Measurements from ENCODE around the gene NCSTN. TPM values are rescaled to one million over a fixed set of nuclear protein-coding genes. Genes with fewer than 3 reads are reported as not detected.

The NCSTN gene
- total and polyA plus RNA-seq, 9 of the 15 experiments (the other 6 are each of a cell fraction or from before 2014, with no cell fraction given), result 21.3 to 91.1 (median 57.9) TPM

DNA sequence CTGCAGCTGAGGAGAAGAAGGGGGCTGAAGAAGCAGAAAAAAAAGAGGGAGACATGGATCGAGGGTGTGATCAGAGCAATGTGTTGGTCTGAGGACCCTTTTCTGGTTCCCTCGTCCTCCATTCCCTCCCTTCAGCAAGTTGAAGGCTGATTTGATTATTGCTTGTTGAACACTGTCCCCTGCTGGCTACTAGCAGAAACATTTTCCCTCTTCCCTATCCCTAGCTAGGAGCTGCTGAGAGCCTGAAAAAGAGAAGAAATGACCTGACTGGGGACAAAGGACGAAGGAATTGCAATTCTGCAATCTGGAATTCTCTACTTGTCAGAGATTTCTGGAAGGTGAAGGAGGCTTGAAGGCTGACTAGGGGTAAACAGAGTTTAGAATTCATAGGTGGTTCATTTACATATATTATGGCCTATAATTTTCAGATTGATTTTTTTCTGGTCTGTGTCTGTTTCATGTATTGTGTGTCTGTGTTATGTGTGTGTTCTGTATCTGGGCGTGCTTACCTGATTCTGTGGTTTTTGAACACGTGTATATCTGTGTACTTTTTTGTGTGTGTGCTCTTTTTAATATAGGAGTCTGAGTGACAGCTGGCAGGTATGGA, 33.4 kb downstream of the NCSTN start (continued):
- TF ChIP-seq, protein P1, sequence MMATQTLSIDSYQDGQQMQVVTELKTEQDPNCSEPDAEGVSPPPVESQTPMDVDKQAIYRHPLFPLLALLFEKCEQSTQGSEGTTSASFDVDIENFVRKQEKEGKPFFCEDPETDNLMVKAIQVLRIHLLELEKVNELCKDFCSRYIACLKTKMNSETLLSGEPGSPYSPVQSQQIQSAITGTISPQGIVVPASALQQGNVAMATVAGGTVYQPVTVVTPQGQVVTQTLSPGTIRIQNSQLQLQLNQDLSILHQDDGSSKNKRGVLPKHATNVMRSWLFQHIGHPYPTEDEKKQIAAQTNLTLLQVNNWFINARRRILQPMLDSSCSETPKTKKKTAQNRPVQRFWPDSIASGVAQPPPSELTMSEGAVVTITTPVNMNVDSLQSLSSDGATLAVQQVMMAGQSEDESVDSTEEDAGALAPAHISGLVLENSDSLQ (IDR thresholded peaks at IDR 0.05), result peak; percentile 50
- no peak for TF ChIP-seq SIRT6 (IDR thresholded peaks at IDR 0.05; ENCODE audit: low read depth, low read length)
- peak; percentile 47; the same call in 1 of the 2 replicates for TF ChIP-seq ZNF134 (CRISPR knock-in tag; conservative IDR thresholded peaks at IDR 0.05)
- 0 out of 2 replicates have a peak, but pooled peaks have one; percentile 70 for TF ChIP-seq KAT7 (CRISPR knock-in tag; IDR thresholded peaks at IDR 0.05; ENCODE audit: borderline replicate concordance)
- 0 out of 2 replicates have a peak, but pooled peaks have one; percentile 6 for TF ChIP-seq L3MBTL2 (IDR thresholded peaks at IDR 0.05)
- no peak for TF ChIP-seq ZNF785 (CRISPR knock-in tag; IDR thresholded peaks at IDR 0.05)

- Histone ChIP-seq H2AFZ (ENCODE audit: low read depth, low read length) (no peak overlapping the region), H3K27me3 (ENCODE audit: control insufficient read depth in 2 of 2, insufficient read depth in 2 of 2, low read length in 2 of 2) (no peaks in the 10 kb centered on the region; a peak in 1 of 5 replicates), H3K9me3 (replicated peaks; ENCODE audit: control insufficient read depth, insufficient read depth, low read depth, low read length) (no peaks in the 10 kb centered on the region), H3K4me1 (replicated peaks in 1 of 2; ENCODE audit: control insufficient read depth in 2 of 2, insufficient read depth in 2 of 2, low read length in 2 of 2) (peaks cover 17 to 22% of the 10 kb centered on the region in 2 experiments), H3K36me3 (ENCODE audit: control insufficient read depth, insufficient read depth, low read length) (no peaks in the 10 kb centered on the region), H3K4me3 (no peak overlapping the region), H3K79me2 (ENCODE audit: control insufficient read depth, insufficient read depth, low read length) (no peaks in the 10 kb centered on the region), H3K9ac (ENCODE audit: insufficient read depth in 1 of 2, low read depth in 2 of 2, low read length in 2 of 2) (no peak overlapping the region), H4K20me1 (replicated peaks; ENCODE audit: control insufficient read depth, insufficient read depth, low read length) (no peaks in the 10 kb centered on the region), H3K4me2 (ENCODE audit: insufficient read depth, low read length) (no peak overlapping the region), H3K9me1 (ENCODE audit: control insufficient read depth, insufficient read depth, low read length) (no peaks in the 10 kb centered on the region), H3K27ac (ENCODE audit: extremely low read depth, low read depth, low read length) (no peak overlapping the region)
- ChIA-PET CTCF (ENCODE audit: low intra/inter-chr PET ratio) (no interaction called here), POLR2A (interaction anchor here (0.6 to 5.7 kb wide), 6 partner anchors 10 to 552 kb away, joined by 3 to 37 read pairs (median 8); no protein-coding TSS in a partner anchor)
- no peak for FAIRE-seq
- in situ Hi-C loops (cut with MboI) (loop anchor here (10.0 kb wide), 1 partner anchor 273 kb away; no protein-coding TSS in a partner anchor), intact Hi-C loops (cut with micrococcal nuclease) (loop anchor here (2.0 to 5.0 kb wide), 4 partner anchors 15 to 215 kb away; partner anchors contain the start of genes DCAF8 and PEX19)
- 40% methylated on average over 7 of the region's 7 CpGs for WGBS (ENCODE audit: insufficient coverage, low coverage, missing lambda C conversion rate)
- BruUV-seq (replicated peaks), result no TSS peak
- no peak for ATAC-seq
- no peak for DNase-seq (ENCODE audit: extremely low read depth in 1 of 4, low spot score in 3 of 4)
- TF ChIP-seq ZBTB2 (IDR thresholded peaks at IDR 0.05), result no peak
- no peak for TF ChIP-seq KLF16 (IDR thresholded peaks at IDR 0.05)
- TF ChIP-seq COPS2 (conservative IDR thresholded peaks at IDR 0.05), result no peak
- TF ChIP-seq, protein P2, sequence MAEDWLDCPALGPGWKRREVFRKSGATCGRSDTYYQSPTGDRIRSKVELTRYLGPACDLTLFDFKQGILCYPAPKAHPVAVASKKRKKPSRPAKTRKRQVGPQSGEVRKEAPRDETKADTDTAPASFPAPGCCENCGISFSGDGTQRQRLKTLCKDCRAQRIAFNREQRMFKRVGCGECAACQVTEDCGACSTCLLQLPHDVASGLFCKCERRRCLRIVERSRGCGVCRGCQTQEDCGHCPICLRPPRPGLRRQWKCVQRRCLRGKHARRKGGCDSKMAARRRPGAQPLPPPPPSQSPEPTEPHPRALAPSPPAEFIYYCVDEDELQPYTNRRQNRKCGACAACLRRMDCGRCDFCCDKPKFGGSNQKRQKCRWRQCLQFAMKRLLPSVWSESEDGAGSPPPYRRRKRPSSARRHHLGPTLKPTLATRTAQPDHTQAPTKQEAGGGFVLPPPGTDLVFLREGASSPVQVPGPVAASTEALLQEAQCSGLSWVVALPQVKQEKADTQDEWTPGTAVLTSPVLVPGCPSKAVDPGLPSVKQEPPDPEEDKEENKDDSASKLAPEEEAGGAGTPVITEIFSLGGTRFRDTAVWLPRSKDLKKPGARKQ (CRISPR knock-in tag; IDR thresholded peaks at IDR 0.05), result no peak
- TF ChIP-seq, protein P3, sequence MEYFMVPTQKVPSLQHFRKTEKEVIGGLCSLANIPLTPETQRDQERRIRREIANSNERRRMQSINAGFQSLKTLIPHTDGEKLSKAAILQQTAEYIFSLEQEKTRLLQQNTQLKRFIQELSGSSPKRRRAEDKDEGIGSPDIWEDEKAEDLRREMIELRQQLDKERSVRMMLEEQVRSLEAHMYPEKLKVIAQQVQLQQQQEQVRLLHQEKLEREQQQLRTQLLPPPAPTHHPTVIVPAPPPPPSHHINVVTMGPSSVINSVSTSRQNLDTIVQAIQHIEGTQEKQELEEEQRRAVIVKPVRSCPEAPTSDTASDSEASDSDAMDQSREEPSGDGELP (CRISPR knock-in tag; IDR thresholded peaks at IDR 0.05; ENCODE audit: borderline replicate concordance), result no peak
- no peak for TF ChIP-seq SRSF1 (IDR thresholded peaks at IDR 0.05; ENCODE audit: low read depth, low read length)
- TF ChIP-seq ZNF717 (CRISPR knock-in tag; IDR thresholded peaks at IDR 0.05), result no peak
These were observed 34.5 kb downstream of the NCSTN start for GRCh38 chr1:160377585-160378206.
